ENCODE data around the gene GAL3ST1. TPM values are rescaled to one million over a fixed set of nuclear protein-coding genes. Genes with fewer than 3 reads are reported as not detected.
"Not testable (repeated sequence)": the region's sequence is repeated elsewhere in the genome, so short reads cannot be mapped to it uniquely, and the experiment has no call there.

Gene GAL3ST1
- total and polyA plus RNA-seq, 5 experiments from 2014 or later, result 1.1 to 2.7 (median 1.6) TPM; not detected in 2

- peaks cover 0 to 6% (median 1%) of the 10 kb centered on the region in 4 donors for H3K4me1 Mint-ChIP-seq
- DNase-seq (no peak), ATAC-seq (no peak)
- H3K36me3 Mint-ChIP-seq, result no peaks in the 10 kb centered on the region
- peaks cover 0 to 17% (median 0%) of the 10 kb centered on the region in 5 donors for H3K27me3 Mint-ChIP-seq
- H3K27ac Mint-ChIP-seq, result no peak overlapping the region
- POLR2A ChIA-PET, result no interaction called here
- H3K9me3 Mint-ChIP-seq, result no peaks in the 10 kb centered on the region
- no peak overlapping the region for H3K4me3 Mint-ChIP-seq
Observed at GRCh38 chr22:30569674-30570202, 4.7 kb downstream of the GAL3ST1 start.

GRCh38 chr22:30568137-30568805 lies 6.2 kb downstream of the GAL3ST1 start:
- Mint-ChIP-seq H3K36me3 (no peaks in the 10 kb centered on the region), H3K9me3 (no peaks in the 10 kb centered on the region), H3K4me1 (peaks cover 0 to 3% (median under 1%) of the 10 kb centered on the region in 4 donors), H3K27ac (peak overlapping the region in 1 of 10 donors; percentile 63), H3K27me3 (peaks cover 0 to 17% (median 0%) of the 10 kb centered on the region in 5 donors), H3K4me3 (no peak overlapping the region)
- no peak for ATAC-seq
- POLR2A ChIA-PET, result no interaction called here
- no peak for DNase-seq

GRCh38 chr22:30567277-30567676 lies 7.2 kb downstream of the GAL3ST1 start:
- ATAC-seq, H3K4me1 Mint-ChIP-seq, H3K9me3 Mint-ChIP-seq, POLR2A ChIA-PET, H3K36me3 Mint-ChIP-seq, DNase-seq, H3K4me3 Mint-ChIP-seq: not testable (repeated sequence)
- Mint-ChIP-seq H3K27ac (peak overlapping the region in 1 of 10 donors; percentile 6), H3K27me3 (peaks cover 0 to 17% (median 0%) of the 10 kb centered on the region in 5 donors)

GRCh38 chr22:30566125-30566524 lies 8.3 kb downstream of the GAL3ST1 start:
- Mint-ChIP-seq H3K27me3 (peaks cover 0 to 17% (median 0%) of the 10 kb centered on the region in 5 donors), H3K27ac (no peak overlapping the region), H3K4me3 (no peak overlapping the region), H3K4me1 (peaks cover 0 to 3% (median 0%) of the 10 kb centered on the region in 4 donors), H3K9me3 (no peaks in the 10 kb centered on the region), H3K36me3 (no peaks in the 10 kb centered on the region)
- POLR2A ChIA-PET, result interaction anchor here (0.7 kb wide), 1 partner anchor 954 kb away, joined by 3 read pairs; no protein-coding TSS in a partner anchor
- DNase-seq (no peak), ATAC-seq (no peak)

- H3K9me3 Mint-ChIP-seq, result no peaks in the 10 kb centered on the region
- DNase-seq, result no peak
- POLR2A ChIA-PET, result interaction anchor here (0.5 kb wide), 1 partner anchor 418 kb away, joined by 5 read pairs; no protein-coding TSS in a partner anchor
- peaks cover 0 to 17% (median 0%) of the 10 kb centered on the region in 5 donors for H3K27me3 Mint-ChIP-seq
- H3K36me3 Mint-ChIP-seq, result no peaks in the 10 kb centered on the region
- H3K4me1 Mint-ChIP-seq, result peaks cover 0 to 1% (median 0%) of the 10 kb centered on the region in 4 donors
- no peak overlapping the region for H3K27ac Mint-ChIP-seq
- no peak for ATAC-seq
- no peak overlapping the region for H3K4me3 Mint-ChIP-seq
Observed at GRCh38 chr22:30565341-30565740, 9.1 kb downstream of the GAL3ST1 start.

GRCh38 chr22:30564761-30565119 lies 9.7 kb downstream of the GAL3ST1 start:
- peaks cover 0 to 1% (median 0%) of the 10 kb centered on the region in 4 donors for H3K4me1 Mint-ChIP-seq
- POLR2A ChIA-PET, result no interaction called here
- no peaks in the 10 kb centered on the region for H3K9me3 Mint-ChIP-seq
- peaks cover 0 to 17% (median 0%) of the 10 kb centered on the region in 5 donors for H3K27me3 Mint-ChIP-seq
- H3K27ac Mint-ChIP-seq, result no peak overlapping the region
- ATAC-seq (no peak), DNase-seq (no peak)
- no peak overlapping the region for H3K4me3 Mint-ChIP-seq
- no peaks in the 10 kb centered on the region for H3K36me3 Mint-ChIP-seq

GRCh38 chr22:30564045-30564760 lies 10.3 kb downstream of the GAL3ST1 start:
- POLR2A ChIA-PET, result no interaction called here
- H3K36me3 Mint-ChIP-seq, result no peaks in the 10 kb centered on the region
- DNase-seq, result no peak
- no peaks in the 10 kb centered on the region for H3K9me3 Mint-ChIP-seq
- H3K27me3 Mint-ChIP-seq, result peaks cover 0 to 14% (median 0%) of the 10 kb centered on the region in 5 donors
- peak overlapping the region in 1 of 10 donors; percentile 37 for H3K27ac Mint-ChIP-seq
- no peak overlapping the region for H3K4me3 Mint-ChIP-seq
- H3K4me1 Mint-ChIP-seq, result no peaks in the 10 kb centered on the region
- no peak for ATAC-seq

GRCh38 chr22:30562366-30562765 lies 12.1 kb downstream of the GAL3ST1 start:
- POLR2A ChIA-PET, result no interaction called here
- H3K4me1 Mint-ChIP-seq, result no peaks in the 10 kb centered on the region
- H3K27me3 Mint-ChIP-seq, result peaks cover 0 to 6% (median 0%) of the 10 kb centered on the region in 5 donors
- DNase-seq (peak in 1 of 10 donors; percentile 32), ATAC-seq (no peak)
- H3K27ac Mint-ChIP-seq, result no peak overlapping the region
- H3K9me3 Mint-ChIP-seq, result no peaks in the 10 kb centered on the region
- H3K36me3 Mint-ChIP-seq, result no peaks in the 10 kb centered on the region
- no peak overlapping the region for H3K4me3 Mint-ChIP-seq

GRCh38 chr22:30561402-30562189 lies 12.9 kb downstream of the GAL3ST1 start:
- Mint-ChIP-seq H3K4me1 (no peaks in the 10 kb centered on the region), H3K27me3 (peaks cover 0 to 3% (median 0%) of the 10 kb centered on the region in 5 donors), H3K27ac (peak overlapping the region in 1 of 10 donors; percentile 60), H3K4me3 (no peak overlapping the region), H3K36me3 (no peaks in the 10 kb centered on the region), H3K9me3 (no peaks in the 10 kb centered on the region)
- no peak for ATAC-seq
- DNase-seq, result peak in 1 of 10 donors; percentile 51
- POLR2A ChIA-PET, result no interaction called here

- H3K27ac Mint-ChIP-seq, ATAC-seq, H3K36me3 Mint-ChIP-seq, H3K9me3 Mint-ChIP-seq, H3K4me1 Mint-ChIP-seq, POLR2A ChIA-PET, H3K4me3 Mint-ChIP-seq, H3K27me3 Mint-ChIP-seq: not testable (repeated sequence)
- peak in 1 of 10 donors; percentile 50 for DNase-seq
Observed at GRCh38 chr22:30560643-30561202, 13.7 kb downstream of the GAL3ST1 start.

GRCh38 chr22:30559889-30560288 lies 14.6 kb downstream of the GAL3ST1 start:
- Mint-ChIP-seq H3K9me3 (no peaks in the 10 kb centered on the region), H3K36me3 (no peaks in the 10 kb centered on the region), H3K27me3 (no peaks in the 10 kb centered on the region), H3K27ac (no peak overlapping the region), H3K4me3 (no peak overlapping the region), H3K4me1 (no peaks in the 10 kb centered on the region)
- ATAC-seq (no peak), DNase-seq (peak in 1 of 10 donors; percentile 19)
- POLR2A ChIA-PET, result no interaction called here

GRCh38 chr22:30557243-30557642 lies 17.2 kb downstream of the GAL3ST1 start:
- Mint-ChIP-seq H3K9me3 (no peaks in the 10 kb centered on the region), H3K27ac (peak overlapping the region in 1 of 10 donors; percentile 19), H3K4me3 (no peak overlapping the region), H3K27me3 (no peaks in the 10 kb centered on the region), H3K36me3 (no peaks in the 10 kb centered on the region), H3K4me1 (no peaks in the 10 kb centered on the region)
- ATAC-seq (no peak), DNase-seq (peak in 1 of 10 donors; percentile 54)
- POLR2A ChIA-PET, result no interaction called here

All from naive thymus-derived CD8-positive, alpha-beta T cell (primary cell).